ENCODE data around the gene UCN.
"Not testable (repeated sequence)": the region's sequence is repeated elsewhere in the genome, so short reads cannot be mapped to it uniquely, and the experiment has no call there.

The UCN gene

GRCh38 chr2:27335311-27335710 is 27.1 kb upstream of the UCN start:
- Histone ChIP-seq H3K9ac (ENCODE audit: low read length) (no peak overlapping the region), H3K27ac (ENCODE audit: low read depth, low read length) (no peak overlapping the region), H3K4me1 (ENCODE audit: control insufficient read depth, insufficient read depth, low read length) (no peaks in the 10 kb centered on the region), H3K27me3 (ENCODE audit: control insufficient read depth, insufficient read depth, low read length) (no peaks in the 10 kb centered on the region), H3K36me3 (ENCODE audit: control insufficient read depth, insufficient read depth, low read length) (peaks cover 88% of the 10 kb centered on the region), H3K9me3 (ENCODE audit: control insufficient read depth, insufficient read depth, low read depth, low read length) (no peaks in the 10 kb centered on the region), H3K4me3 (ENCODE audit: low read depth, low read length) (no peak overlapping the region)

- no peak overlapping the region for H3K9ac ChIP-seq (ENCODE audit: low read length)
- no peak overlapping the region for H3K4me3 ChIP-seq (ENCODE audit: low read depth, low read length)
- H3K27ac ChIP-seq (ENCODE audit: low read depth, low read length), result no peak overlapping the region
- H3K4me1 ChIP-seq (ENCODE audit: control insufficient read depth, insufficient read depth, low read length), result peaks cover 15% of the 10 kb centered on the region
- H3K27me3 ChIP-seq (ENCODE audit: control insufficient read depth, insufficient read depth, low read length), result no peaks in the 10 kb centered on the region
- no peaks in the 10 kb centered on the region for H3K9me3 ChIP-seq (ENCODE audit: control insufficient read depth, insufficient read depth, low read depth, low read length)
- H3K36me3 ChIP-seq (ENCODE audit: control insufficient read depth, insufficient read depth, low read length), result peaks cover 38% of the 10 kb centered on the region
Observed at GRCh38 chr2:27324720-27325119, 16.5 kb upstream of the UCN start.

GRCh38 chr2:27323596-27324285 is 15.5 kb upstream of the UCN start:
- Histone ChIP-seq H3K36me3 (ENCODE audit: control insufficient read depth, insufficient read depth, low read length) (peaks cover 29% of the 10 kb centered on the region), H3K9me3 (ENCODE audit: control insufficient read depth, insufficient read depth, low read depth, low read length) (no peaks in the 10 kb centered on the region), H3K4me3 (ENCODE audit: low read depth, low read length) (peak overlapping the region; percentile 86), H3K27me3 (ENCODE audit: control insufficient read depth, insufficient read depth, low read length) (no peaks in the 10 kb centered on the region), H3K9ac (ENCODE audit: low read length) (peak overlapping the region; percentile 98), H3K27ac (ENCODE audit: low read depth, low read length) (peak overlapping the region; percentile 91), H3K4me1 (ENCODE audit: control insufficient read depth, insufficient read depth, low read length) (peaks cover 15% of the 10 kb centered on the region)

GRCh38 chr2:27322766-27323595 is 14.7 kb upstream of the UCN start, which contains the start of gene MPV17:
TSS of gene MPV17 (minus strand) at chr2:27323097. CDS start at chr2:27322517, 580 bp downstream.
- Histone ChIP-seq H3K36me3 (ENCODE audit: control insufficient read depth, insufficient read depth, low read length) (peaks cover 21% of the 10 kb centered on the region), H3K27ac (ENCODE audit: low read depth, low read length) (peak within 1 kb of the TSS; percentile 91)

GRCh38 chr2:27322301-27322765 is 14.1 kb upstream of the UCN start:
- H3K27me3 ChIP-seq (ENCODE audit: control insufficient read depth, insufficient read depth, low read length), result no peaks in the 10 kb centered on the region
- H3K36me3 ChIP-seq (ENCODE audit: control insufficient read depth, insufficient read depth, low read length), result peaks cover 17% of the 10 kb centered on the region
- peaks cover 15% of the 10 kb centered on the region for H3K4me1 ChIP-seq (ENCODE audit: control insufficient read depth, insufficient read depth, low read length)
- H3K9me3 ChIP-seq (ENCODE audit: control insufficient read depth, insufficient read depth, low read depth, low read length), result no peaks in the 10 kb centered on the region
- H3K4me3 ChIP-seq (ENCODE audit: low read depth, low read length), result peak overlapping the region; percentile 86
- peak overlapping the region; percentile 98 for H3K9ac ChIP-seq (ENCODE audit: low read length)
- H3K27ac ChIP-seq (ENCODE audit: low read depth, low read length), result peak overlapping the region; percentile 91

More at GRCh38 chr2:27322766-27323595, 14.7 kb upstream of the UCN start, which contains the start of gene MPV17:
- peak within 1 kb of the TSS; percentile 98 for H3K9ac ChIP-seq (ENCODE audit: low read length)
- peak within 1 kb of the TSS; percentile 86 for H3K4me3 ChIP-seq (ENCODE audit: low read depth, low read length)
- peaks cover 15% of the 10 kb centered on the region for H3K4me1 ChIP-seq (ENCODE audit: control insufficient read depth, insufficient read depth, low read length)
- H3K27me3 ChIP-seq (ENCODE audit: control insufficient read depth, insufficient read depth, low read length), result no peaks in the 10 kb centered on the region
- no peaks in the 10 kb centered on the region for H3K9me3 ChIP-seq (ENCODE audit: control insufficient read depth, insufficient read depth, low read depth, low read length)

GRCh38 chr2:27320958-27321543 is 12.8 kb upstream of the UCN start:
- H3K9me3 ChIP-seq (ENCODE audit: control insufficient read depth, insufficient read depth, low read depth, low read length), result no peaks in the 10 kb centered on the region
- peak overlapping the region; percentile 20 for H3K9ac ChIP-seq (ENCODE audit: low read length)
- H3K27me3 ChIP-seq (ENCODE audit: control insufficient read depth, insufficient read depth, low read length), result no peaks in the 10 kb centered on the region
- peaks cover 18% of the 10 kb centered on the region for H3K4me1 ChIP-seq (ENCODE audit: control insufficient read depth, insufficient read depth, low read length)
- peaks cover 5% of the 10 kb centered on the region for H3K36me3 ChIP-seq (ENCODE audit: control insufficient read depth, insufficient read depth, low read length)
- H3K27ac ChIP-seq (ENCODE audit: low read depth, low read length), result no peak overlapping the region
- H3K4me3 ChIP-seq (ENCODE audit: low read depth, low read length), result peak overlapping the region; percentile 10; the same call in 1 of the 2 replicates

- H3K27ac ChIP-seq (ENCODE audit: low read depth, low read length); H3K9me3 ChIP-seq (ENCODE audit: control insufficient read depth, insufficient read depth, low read depth, low read length): not testable (repeated sequence)
- peaks cover 20% of the 10 kb centered on the region for H3K4me1 ChIP-seq (ENCODE audit: control insufficient read depth, insufficient read depth, low read length)
Observed at GRCh38 chr2:27319839-27320238, 11.6 kb upstream of the UCN start.

GRCh38 chr2:27316655-27317412 is 8.6 kb upstream of the UCN start:
- H3K4me1 ChIP-seq (ENCODE audit: control insufficient read depth, insufficient read depth, low read length), result peaks cover 15% of the 10 kb centered on the region; the same call in 1 of the 2 replicates
- no peak overlapping the region for H3K27ac ChIP-seq (ENCODE audit: low read depth, low read length)
- no peaks in the 10 kb centered on the region for H3K9me3 ChIP-seq (ENCODE audit: control insufficient read depth, insufficient read depth, low read depth, low read length)
- H3K9ac ChIP-seq (ENCODE audit: low read length), result no peak overlapping the region
- H3K27me3 ChIP-seq (ENCODE audit: control insufficient read depth, insufficient read depth, low read length), result no peaks in the 10 kb centered on the region
- H3K4me3 ChIP-seq (ENCODE audit: low read depth, low read length), result no peak overlapping the region
- peaks cover 1% of the 10 kb centered on the region; the same call in 1 of the 2 replicates for H3K36me3 ChIP-seq (ENCODE audit: control insufficient read depth, insufficient read depth, low read length)

More at GRCh38 chr2:27319839-27320238, 11.6 kb upstream of the UCN start:
- not testable (repeated sequence) for H3K36me3 ChIP-seq (ENCODE audit: control insufficient read depth, insufficient read depth, low read length); H3K27me3 ChIP-seq (ENCODE audit: control insufficient read depth, insufficient read depth, low read length); H3K9ac ChIP-seq (ENCODE audit: low read length); H3K4me3 ChIP-seq (ENCODE audit: low read depth, low read length)

- H3K36me3 ChIP-seq (ENCODE audit: control insufficient read depth, insufficient read depth, low read length), result peaks cover 10% of the 10 kb centered on the region
- no peaks in the 10 kb centered on the region for H3K27me3 ChIP-seq (ENCODE audit: control insufficient read depth, insufficient read depth, low read length)
- peaks cover 5% of the 10 kb centered on the region; the same call in 1 of the 2 replicates for H3K4me1 ChIP-seq (ENCODE audit: control insufficient read depth, insufficient read depth, low read length)
- no peak overlapping the region for H3K4me3 ChIP-seq (ENCODE audit: low read depth, low read length)
- no peak overlapping the region for H3K27ac ChIP-seq (ENCODE audit: low read depth, low read length)
- H3K9ac ChIP-seq (ENCODE audit: low read length), result no peak overlapping the region
- no peaks in the 10 kb centered on the region for H3K9me3 ChIP-seq (ENCODE audit: control insufficient read depth, insufficient read depth, low read depth, low read length)
Observed at GRCh38 chr2:27315122-27315521, 6.9 kb upstream of the UCN start.

- Histone ChIP-seq H3K4me1 (ENCODE audit: control insufficient read depth, insufficient read depth, low read length) (peaks cover 5% of the 10 kb centered on the region; the same call in 1 of the 2 replicates), H3K4me3 (ENCODE audit: low read depth, low read length) (no peak overlapping the region), H3K9ac (ENCODE audit: low read length) (no peak overlapping the region), H3K27ac (ENCODE audit: low read depth, low read length) (no peak overlapping the region), H3K27me3 (ENCODE audit: control insufficient read depth, insufficient read depth, low read length) (no peaks in the 10 kb centered on the region; the same call in 1 of the 2 replicates), H3K36me3 (ENCODE audit: control insufficient read depth, insufficient read depth, low read length) (peaks cover 12% of the 10 kb centered on the region), H3K9me3 (ENCODE audit: control insufficient read depth, insufficient read depth, low read depth, low read length) (no peaks in the 10 kb centered on the region)
Observed at GRCh38 chr2:27314709-27315108, 6.5 kb upstream of the UCN start.

Measured in HUES6 (cell line).